GM19452 (cell line): Measurements from ENCODE around the gene GIMAP2.

Source experiments
- ATAC-seq: cut with Tn5 transposase; IDR thresholded peaks from one replicate; pipeline ENCODE4 v1.9.1; 2021; ENCODE audit not compliant: unreplicated experiment

GIMAP2 gene

DNA sequence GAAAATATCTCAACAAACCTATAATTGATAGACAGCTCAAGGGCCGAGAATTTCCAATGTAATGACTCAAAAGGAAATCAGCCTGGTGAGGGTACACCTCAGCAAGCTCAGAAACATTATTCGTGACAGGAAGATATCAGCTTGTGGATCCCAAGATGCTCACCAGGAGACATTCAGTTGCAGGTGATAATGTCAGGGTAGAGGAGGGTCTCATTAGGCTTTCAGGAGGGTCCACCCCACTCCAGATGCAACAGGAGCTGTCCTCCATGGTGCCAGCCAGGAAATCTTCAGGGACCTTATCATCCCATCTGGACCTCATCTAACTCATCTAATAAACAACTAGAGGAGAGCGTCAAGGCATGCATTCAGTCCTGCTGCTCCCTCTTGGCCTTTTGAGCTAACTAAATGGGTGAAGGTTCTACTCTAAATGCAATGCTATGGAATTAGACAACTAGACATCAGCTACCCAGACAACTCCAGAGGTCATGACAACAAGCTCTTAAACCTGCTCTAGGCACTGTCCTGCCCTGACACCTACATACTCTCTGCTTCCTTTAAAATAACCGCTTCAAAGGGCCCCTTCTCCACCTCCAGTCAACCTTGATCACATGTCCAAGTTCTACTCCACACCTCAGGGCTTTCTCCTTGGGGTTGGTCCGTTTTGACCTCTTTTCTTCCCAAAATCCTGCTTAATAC lies 47.4 kb downstream of the GIMAP2 start:
- ATAC-seq: no peak

DNA sequence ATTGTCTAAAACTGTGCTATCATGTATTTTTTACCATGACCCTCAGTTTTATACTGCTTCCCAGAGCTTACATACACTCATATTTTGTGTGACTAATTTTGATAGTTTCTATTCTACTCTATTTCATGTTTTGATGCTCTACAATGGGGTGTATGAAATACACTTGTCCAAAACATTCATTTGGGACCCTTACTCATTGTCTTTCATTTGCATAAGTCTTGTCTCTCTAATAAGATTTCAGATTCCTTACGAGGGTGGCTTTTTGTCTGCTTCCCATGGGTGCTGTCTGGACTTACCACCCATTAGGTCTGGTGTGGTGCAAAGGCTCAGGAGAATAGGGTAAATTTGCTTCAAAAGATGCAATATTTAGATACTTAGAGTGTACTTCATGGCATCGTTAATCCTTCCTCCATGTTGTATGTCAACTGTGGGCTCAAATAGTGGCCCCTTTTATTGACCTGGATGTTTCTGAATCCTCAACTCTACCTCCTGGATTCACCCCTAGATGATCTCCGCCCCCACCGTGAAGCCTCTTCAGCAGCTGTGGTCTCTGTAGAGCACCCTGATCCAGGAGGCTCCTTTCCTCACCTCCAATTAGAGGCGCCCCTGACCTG lies 48.1 kb downstream of the GIMAP2 start:
- ATAC-seq: no peak

DNA sequence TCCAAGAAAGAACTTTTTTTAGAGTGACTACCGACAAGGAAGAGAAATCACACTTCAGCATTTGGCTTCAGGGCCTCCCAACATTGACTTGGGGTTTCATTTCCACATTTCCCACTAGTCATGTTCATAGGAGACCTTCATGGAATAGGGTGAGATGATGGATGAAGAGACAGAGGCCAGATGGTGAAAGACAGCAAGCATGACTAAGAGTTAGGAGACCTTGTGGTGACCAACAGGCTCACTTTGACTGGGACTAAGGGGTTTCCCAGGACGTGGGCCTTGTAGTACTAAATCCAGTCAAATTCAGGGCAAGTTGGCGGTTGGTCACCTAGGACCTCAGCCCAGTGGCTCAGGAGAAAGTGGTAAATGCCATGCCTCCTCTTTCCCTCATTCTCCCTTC lies 48.7 kb downstream of the GIMAP2 start:
- no peak for ATAC-seq

DNA sequence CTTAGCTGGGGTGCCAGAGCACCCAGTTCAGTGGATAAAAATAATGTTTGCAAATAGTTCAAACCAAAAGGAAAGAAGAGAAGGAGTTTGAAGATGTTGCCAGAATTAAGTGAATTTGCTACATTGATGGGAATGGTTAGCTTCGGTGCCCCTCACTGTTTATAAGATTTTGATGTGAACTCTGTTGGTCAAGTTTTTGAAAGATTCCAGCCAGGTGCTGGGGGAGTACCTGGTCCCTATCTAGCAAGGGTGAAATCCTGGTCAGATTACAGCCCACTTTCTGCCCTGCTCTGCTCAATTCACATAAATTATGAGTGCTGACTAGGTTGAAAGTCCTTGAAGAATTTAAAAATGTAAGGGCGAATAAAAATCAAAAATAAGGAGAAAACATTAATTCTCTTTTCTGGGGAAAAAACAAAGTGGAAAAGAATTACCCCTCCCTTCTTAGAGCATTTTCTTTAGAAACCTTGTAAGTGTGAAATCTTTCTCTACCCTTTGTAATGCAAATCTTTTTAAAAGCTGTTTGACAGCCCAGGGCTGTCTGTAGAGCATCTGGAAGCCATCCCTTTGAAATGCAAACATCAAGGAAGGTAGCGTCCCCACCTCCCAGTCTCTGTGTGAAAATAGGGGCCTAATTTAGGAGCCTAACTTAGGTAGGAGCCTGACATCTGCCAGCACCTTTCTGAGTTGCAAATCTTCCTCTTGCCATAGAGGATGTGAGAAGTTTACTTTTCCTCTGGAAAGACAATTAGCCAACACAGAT lies 50.3 kb downstream of the GIMAP2 start:
- no peak for ATAC-seq

DNA sequence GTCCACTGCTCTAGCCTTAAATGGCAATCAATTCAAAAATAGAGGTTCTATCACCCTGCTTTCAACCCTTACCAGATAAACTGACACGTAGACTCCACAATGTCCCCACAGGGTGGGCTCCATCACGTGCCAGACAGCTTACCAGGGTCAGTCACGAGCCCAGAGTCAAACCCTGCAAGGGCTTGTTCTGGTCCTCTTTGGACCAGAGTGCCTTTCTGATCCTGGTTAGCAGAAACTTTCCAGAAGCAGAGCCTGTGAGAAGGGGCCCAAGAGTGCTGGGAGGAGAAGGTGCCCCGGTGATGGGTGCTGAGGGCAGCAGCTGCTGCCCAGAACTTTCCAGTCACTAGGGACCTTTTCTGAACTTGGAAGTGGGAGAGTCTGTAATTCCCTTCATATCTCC lies 51.4 kb downstream of the GIMAP2 start:
- peak; percentile 23 for ATAC-seq

DNA sequence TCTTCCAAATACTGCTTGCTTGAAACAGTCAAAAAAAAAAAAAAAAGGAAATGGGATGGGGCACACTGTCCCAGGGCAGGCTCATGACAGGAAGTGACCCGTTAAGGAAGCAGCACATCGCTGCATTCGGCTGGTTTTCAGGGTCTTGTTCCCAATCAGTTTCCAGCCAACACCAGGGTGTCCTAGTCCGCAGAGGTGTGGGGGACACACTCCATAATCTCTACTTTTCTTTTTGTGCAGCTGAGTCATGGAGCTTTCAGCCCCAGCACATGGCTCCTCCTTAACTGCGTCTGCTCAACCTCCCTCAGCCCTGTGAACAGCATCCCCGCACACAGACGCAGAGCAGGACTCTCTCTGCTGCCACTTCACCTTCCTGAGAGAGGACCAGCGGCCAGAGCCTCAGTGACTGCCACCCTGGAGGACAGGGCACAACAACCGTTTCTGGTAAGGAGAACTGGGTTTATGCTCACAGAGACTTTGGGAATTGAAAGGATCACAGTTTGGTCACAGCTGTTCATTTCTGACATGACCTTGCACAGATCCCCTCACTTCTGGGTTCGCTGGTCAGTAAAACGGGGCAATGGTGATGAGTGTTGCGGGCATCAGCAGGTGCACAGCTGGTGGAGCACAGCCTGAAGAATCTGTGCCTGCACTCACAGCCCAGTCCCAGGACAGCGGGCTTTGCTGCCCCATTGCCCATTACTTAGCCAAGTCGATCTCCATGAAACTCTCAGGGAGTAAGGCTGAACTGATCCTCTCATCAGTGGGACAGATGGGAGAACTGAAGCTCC lies 52.0 kb downstream of the GIMAP2 start, which contains the start of gene GIMAP5:
GIMAP5 (plus strand) TSS at position 154 of the 791 bp plus-strand sequence. CDS start 3,467 bp downstream, outside the sequence.
- peak; percentile 65 for ATAC-seq

DNA sequence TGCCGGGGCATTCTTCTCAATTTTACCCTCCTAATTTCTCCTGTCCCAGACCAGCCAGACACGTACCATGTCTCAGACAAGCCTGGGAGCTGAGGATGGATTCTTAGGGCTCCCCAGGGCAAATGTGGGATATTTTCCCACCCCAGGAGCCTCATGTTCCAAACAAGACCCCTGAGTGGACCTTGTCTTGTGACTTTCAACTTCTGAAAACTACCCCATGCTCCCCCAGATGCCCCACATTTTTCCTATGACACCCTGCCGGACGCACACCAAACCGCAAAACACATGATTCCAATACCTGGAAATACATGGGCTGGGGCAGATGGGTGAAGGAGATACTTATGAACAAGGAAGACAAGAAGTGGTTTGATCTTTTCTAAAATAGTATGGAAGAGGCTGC lies 52.6 kb downstream of the GIMAP2 start:
- no peak for ATAC-seq

DNA sequence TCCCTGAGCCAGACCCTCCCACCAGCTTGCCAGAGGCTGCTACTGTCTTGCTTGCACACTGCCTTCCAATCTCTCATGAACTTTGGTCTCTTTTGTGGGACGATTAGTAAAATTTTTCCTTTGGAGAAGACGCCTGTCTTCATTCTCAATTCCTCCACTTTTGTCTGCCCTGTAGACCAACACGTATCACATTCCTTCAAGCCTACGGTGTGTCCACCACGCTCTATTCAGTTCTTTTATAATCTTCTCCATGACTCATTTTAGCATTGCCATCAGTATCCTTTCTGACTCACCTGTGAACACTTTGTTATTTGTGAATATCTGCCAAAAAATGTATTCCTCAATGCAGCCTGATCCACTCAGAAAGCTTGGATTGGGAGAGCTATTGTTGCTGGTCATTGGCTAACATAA lies 53.1 kb downstream of the GIMAP2 start:
- no peak for ATAC-seq

DNA sequence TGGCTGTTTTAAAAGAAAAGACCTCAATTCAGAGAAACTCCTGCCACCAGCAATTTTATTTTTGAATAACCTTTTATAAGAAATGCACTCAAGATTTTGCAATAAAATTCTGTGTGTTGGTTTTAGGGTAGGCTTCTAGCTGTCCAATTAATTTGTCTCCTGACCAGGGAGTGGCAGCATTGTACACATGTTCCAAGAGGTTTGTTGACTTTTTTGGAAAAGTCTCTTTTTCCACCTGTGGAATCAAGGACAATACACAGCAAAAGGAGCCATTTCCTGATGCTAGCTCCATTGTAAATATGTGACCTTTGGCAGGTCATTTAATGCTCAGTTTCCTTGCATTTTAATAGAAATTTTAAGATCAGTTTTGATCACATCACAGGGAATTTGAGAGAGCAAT lies 53.5 kb downstream of the GIMAP2 start:
- ATAC-seq: no peak

DNA sequence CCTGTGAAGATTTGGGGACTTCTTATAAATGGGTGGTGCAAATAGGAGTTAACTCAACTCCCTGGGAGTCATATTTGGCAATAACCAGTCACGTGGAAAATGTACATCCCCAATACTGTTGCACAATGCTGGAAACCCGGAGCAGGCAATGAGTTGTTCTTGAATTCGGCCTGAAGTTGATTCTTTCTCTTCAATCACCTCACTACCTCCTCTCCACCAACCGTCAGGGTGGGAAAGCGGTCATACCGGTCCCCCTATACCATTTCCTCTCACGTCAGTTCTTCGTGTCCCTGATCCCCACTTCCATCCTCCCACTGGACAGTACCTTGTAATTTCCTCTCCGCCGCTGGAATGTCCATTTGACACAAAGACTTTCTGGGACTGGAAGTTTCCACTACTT lies 54.5 kb downstream of the GIMAP2 start:
- ATAC-seq: no peak

DNA sequence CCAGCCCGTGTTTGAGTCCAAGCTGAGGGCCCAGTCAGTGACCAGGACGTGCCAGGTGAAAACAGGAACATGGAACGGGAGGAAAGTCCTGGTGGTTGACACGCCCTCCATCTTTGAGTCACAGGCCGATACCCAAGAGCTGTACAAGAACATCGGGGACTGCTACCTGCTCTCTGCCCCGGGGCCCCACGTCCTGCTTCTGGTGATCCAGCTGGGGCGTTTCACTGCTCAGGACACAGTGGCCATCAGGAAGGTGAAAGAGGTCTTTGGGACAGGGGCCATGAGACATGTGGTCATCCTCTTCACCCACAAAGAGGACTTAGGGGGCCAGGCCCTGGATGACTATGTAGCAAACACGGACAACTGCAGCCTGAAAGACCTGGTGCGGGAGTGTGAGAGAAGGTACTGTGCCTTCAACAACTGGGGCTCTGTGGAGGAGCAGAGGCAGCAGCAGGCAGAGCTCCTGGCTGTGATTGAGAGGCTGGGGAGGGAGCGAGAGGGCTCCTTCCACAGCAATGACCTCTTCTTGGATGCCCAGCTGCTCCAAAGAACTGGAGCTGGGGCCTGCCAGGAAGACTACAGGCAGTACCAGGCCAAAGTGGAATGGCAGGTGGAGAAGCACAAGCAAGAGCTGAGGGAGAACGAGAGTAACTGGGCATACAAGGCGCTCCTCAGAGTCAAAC lies 56.9 kb downstream of the GIMAP2 start:
- ATAC-seq: no peak
